NCI-H2107 treated with DMSO at 0.1 percent for 48 hours (cell line): ENCODE measurements around the gene PLCL1.

Experiments used
- DNase-seq: peaks from one replicate; lab custom pipeline; 2025; ENCODE audit not compliant: unreplicated experiment; lab: John Stamatoyannopoulos, UW

PLCL1 gene

GRCh38 chr2:197884252-197884651, 79.9 kb downstream of the PLCL1 start:
- DNase-seq = no peak

DNA sequence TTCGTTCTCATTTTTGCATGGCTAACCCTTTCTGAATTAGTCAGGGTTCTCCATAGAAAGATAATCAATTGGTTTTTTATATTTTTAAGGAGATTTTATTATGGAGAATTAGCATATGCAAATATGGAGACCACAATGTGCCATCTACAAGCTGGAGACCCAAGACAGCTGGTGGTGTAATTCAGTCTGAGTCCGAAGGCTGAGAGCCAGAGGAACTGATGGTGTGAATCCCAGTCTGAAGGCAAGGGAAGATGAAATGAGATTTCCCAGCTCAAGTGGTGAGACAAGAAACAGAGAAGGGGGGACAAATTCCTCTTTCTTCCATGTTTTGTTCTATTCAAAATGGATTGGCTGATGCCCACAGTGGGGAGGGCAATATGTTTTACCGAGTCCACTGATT, 80.7 kb downstream of the PLCL1 start:
- no peak for DNase-seq

DNA sequence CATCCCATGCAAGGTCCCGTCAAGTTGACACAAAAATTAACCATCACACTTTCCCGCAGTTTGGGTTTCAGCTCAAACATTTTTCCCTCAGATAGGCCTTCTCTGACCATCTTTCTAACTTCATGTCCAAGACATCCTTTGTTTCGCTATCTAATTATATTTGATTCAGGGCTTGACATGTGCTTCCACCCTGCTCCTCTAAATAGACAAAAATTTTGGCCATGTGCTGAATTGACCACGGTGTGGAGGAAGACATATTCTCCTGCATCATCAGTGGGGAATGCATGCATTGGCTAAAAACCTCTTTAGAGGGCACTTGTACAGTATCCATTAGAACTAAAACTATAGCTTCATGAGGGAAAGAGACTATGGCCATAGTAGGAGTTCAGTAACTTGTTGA, 81.2 kb downstream of the PLCL1 start:
- DNase-seq = no peak

DNA sequence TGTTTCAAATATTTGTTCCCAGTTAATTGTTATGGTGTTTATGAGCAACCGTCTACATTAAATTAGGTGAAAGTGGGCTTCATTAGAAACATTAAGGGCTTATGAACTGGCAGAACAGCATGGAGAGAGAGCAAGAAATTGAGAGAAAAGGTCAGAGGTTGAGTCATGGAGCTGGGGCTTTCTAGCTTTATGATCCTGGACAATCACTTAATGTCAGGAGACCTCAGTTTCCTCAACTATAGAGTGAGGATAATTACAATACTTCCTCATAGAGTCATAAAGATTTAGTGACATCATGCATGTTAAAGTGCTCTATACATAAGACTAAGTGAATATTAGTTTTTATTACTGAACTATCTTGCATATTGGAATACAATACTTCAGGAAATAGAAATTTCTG, 83.9 kb downstream of the PLCL1 start:
- no peak for DNase-seq

- DNase-seq = no peak
Measured at GRCh38 chr2:197889041-197889440, 84.6 kb downstream of the PLCL1 start.

- DNase-seq = no peak
Measured at GRCh38 chr2:197890168-197890567, 85.8 kb downstream of the PLCL1 start.

DNA sequence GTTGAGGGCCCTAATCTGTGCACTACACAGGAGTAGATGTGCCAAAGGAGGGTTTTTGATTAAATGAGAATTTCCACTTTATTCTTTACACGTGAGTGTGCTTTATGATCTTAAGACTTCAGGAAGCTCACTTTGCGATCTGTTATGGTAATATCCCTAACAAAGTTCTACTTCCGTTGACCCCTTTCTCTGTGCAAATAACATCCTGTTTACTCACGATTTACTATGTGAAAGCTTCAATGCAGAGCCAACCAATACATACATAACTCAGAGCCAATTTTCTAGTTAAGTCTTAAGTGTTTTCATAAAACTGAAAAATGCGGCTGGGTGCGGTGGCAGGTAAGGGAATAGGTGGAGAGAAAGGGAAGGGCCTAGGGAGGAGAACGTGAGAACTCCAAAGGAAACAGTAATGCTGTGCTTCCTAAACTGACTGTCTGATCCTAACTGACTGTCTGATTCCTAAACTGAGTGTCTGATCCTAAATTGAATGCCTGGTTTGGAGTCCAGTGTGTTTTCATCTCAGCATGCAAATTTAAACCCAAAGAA, 87.6 kb downstream of the PLCL1 start:
- no peak for DNase-seq

- no peak for DNase-seq
Measured at GRCh38 chr2:197893403-197894177, 89.2 kb downstream of the PLCL1 start.

GRCh38 chr2:197894751-197895274, 90.4 kb downstream of the PLCL1 start:
- no peak for DNase-seq

- no peak for DNase-seq
Measured at GRCh38 chr2:197897960-197898678, 93.7 kb downstream of the PLCL1 start.

- DNase-seq = no peak
Measured at GRCh38 chr2:197904446-197904845, 100.1 kb downstream of the PLCL1 start.

- no peak for DNase-seq
Measured at GRCh38 chr2:197908156-197908555, 103.8 kb downstream of the PLCL1 start.

DNA sequence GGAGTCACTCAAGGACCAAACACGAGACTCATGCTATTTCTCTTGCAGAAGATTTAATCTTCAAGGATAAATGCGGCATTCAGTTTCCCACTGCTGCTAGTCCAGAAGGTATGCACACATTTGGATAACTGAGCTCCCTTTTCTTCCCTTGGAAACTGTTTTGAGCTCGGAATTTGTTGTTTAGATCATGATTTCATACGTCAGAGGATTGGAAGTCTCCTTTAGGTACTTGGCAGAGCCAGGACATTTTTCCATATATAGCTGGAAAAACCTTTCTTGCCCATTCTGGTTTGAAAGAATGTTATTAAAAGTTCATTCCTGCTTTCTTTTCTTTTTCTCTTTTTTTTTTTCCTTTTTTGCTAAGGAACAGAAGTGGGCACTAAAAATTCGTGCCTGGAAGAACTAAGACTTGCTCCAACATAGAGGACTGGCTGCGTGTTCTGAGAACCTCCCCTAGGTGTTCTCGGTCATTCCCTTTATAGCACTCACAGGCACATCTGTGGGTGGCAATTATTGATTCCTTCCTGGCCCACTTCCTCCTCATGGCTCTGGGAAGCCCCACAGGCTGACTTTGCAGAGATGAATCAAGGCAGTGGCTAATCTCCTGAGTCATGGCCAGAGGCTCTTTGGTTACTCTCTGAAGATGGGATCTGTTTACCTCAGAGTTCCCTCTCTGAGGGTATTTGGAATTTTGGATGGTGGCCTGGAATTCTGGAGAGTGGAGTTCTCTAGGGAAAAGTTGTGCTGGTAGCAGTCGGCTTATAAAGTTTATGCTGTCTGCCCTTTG, 104.8 kb downstream of the PLCL1 start:
- DNase-seq = no peak

DNA sequence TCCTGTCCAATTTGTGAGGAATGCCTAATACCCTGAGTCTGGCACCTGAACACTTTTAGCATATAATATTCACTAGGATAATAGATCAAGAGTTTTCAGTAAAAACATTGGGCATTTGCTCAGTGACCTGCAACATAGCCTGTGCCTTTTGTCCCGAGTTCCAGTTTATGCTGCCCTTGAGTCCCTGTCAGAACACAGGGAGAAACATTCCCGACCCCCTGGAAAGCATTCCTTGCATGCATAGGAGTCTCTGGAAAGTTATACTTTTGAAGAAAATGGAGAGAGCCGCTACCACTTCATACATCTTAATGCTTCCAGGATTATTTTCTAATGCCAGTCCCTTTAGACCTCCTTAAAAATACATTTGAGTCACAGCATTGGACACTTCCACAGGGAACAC, 107.3 kb downstream of the PLCL1 start:
- DNase-seq = no peak

DNA sequence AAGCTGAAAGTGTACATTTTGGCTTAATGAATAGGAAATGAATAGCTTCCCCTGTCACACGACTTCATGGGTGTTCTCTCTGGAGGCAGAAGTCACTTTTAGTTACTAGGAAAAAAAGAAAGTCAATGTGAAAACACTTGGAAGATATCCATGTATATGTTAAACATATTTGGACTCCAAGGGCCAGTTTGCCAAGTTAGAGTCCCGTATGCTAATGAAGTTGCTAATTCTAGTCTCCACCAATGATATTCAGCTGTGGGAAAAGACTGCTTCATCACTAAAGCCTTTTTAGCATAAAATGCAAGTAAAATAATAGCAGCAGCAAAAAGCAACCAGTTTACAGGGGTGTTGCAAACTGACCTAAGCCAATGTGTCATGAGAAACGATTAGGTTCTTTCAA, 108.7 kb downstream of the PLCL1 start:
- no peak for DNase-seq

DNA sequence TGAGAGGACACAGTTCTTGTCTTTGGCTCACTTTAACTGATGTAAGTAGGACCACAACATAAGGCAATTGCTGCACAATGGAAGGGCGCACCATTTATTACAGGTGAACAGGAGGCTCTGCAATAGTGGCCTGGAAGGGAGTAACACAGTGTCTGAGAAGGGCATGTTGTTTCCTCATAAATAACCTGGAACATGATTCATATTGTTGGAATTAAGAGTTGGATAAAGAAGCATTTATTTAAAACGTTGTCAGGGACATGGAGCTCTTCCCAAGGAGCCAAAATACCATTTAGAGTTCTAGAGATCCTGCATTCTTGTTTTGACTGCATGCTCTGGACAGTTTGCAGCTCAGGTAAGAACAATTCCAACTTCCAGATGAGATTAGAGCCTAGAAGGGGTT, 110.4 kb downstream of the PLCL1 start:
- DNase-seq = no peak

DNA sequence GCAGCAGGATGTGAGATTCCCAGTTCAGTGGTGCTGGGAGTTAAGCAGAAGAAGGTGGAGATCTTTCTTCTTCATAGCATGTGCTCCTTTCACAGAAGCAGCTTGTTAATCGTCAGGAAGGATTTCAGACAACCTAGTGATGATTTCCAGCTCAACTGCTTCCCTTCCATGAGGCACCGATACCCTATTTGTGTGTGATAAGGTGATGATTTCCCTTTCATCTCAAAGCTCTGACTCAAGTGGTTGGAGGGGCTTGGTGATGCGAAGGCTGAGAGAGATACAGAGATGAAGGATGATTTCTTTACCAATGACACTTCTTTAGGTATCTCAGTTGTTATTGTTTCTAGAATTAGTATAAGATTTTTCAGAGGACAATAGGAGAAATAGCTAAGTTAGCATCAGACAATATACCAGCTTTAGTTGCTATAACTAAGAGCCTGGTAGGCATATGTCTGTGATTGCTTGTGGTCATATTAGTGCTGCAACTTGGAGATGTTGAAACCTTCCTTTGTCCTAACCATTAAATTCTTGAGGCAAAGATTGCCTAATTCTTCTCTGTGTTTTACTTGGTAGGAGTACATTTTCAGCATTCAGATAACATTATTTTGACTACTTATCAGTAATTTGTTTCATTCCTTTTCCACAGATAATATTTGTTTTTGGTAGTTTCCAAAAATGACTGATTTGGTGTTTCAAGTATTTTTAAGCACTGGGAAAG, 111.3 kb downstream of the PLCL1 start:
- DNase-seq = no peak

GRCh38 chr2:197919487-197919886, 115.1 kb downstream of the PLCL1 start:
- no peak for DNase-seq

- DNase-seq = no peak
Measured at GRCh38 chr2:197920088-197920487, 115.7 kb downstream of the PLCL1 start.

DNA sequence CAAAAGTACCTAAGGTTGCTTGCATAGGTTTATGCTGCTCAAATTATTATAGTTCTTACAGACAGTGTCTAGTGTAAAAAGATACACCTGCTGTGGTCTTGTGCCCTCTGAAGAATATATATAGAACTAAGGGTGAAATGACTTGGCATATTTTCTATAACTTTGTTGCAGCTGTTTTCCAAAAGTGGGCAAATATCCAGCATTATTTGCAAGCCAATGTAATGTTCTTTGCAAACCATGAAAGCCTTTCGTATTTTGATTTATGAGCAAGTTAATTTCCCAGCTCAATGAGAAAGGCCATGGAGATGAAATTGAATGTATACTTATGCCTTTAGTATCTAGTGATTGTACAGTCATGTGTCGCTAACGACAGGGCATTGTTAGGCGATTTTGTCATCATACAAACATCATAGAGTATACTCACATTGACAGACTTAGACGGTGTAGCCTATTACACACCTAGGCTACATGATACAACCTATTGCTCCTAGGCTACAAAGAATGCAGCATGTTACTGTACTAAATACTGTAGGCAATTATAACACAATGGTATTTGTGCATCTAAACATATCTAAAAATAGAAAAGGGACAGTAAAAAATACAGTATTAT, 116.3 kb downstream of the PLCL1 start:
- no peak for DNase-seq
